ENCODE data around the gene QPRT.

Gene QPRT

GRCh38 chr16:29668267-29668666 lies 10.7 kb upstream of the QPRT start:
- H3K4me3 ChIP-seq (ENCODE audit: low read depth, low read length) = no peak overlapping the region
- in situ Hi-C loops (cut with HindIII; ENCODE audit: low sequenced_read_pairs) = no loop called here
- no peak for DNase-seq (ENCODE audit: low read depth, low spot score)
- no peak for TF ChIP-seq CTCF (IDR thresholded peaks at IDR 0.05; ENCODE audit: low read depth, low read length)

- no peak for TF ChIP-seq CTCF (IDR thresholded peaks at IDR 0.05; ENCODE audit: low read depth, low read length)
- in situ Hi-C loops (cut with HindIII; ENCODE audit: low sequenced_read_pairs) = no loop called here
- no peak for DNase-seq (ENCODE audit: low read depth, low spot score)
- H3K4me3 ChIP-seq (ENCODE audit: low read depth, low read length) = no peak overlapping the region
These were observed 5.5 kb upstream of the QPRT start for GRCh38 chr16:29673501-29673900.

GRCh38 chr16:29674188-29674587 lies 4.8 kb upstream of the QPRT start:
- no peak for TF ChIP-seq CTCF (IDR thresholded peaks at IDR 0.05; ENCODE audit: low read depth, low read length)
- in situ Hi-C loops (cut with HindIII; ENCODE audit: low sequenced_read_pairs) = no loop called here
- DNase-seq (ENCODE audit: low read depth, low spot score) = peak; percentile 32
- no peak overlapping the region for H3K4me3 ChIP-seq (ENCODE audit: low read depth, low read length)

GRCh38 chr16:29675811-29676643 lies 3.0 kb upstream of the QPRT start:
- in situ Hi-C loops (cut with HindIII; ENCODE audit: low sequenced_read_pairs) = no loop called here
- no peak for DNase-seq (ENCODE audit: low read depth, low spot score)

GRCh38 chr16:29676989-29677785 lies 1.8 kb upstream of the QPRT start:
- no peak for DNase-seq (ENCODE audit: low read depth, low spot score)
- in situ Hi-C loops (cut with HindIII; ENCODE audit: low sequenced_read_pairs) = no loop called here
- TF ChIP-seq CTCF (IDR thresholded peaks at IDR 0.05; ENCODE audit: low read depth, low read length) = no peak
- no peak overlapping the region for H3K4me3 ChIP-seq (ENCODE audit: low read depth, low read length)

More at GRCh38 chr16:29675811-29676643, 3.0 kb upstream of the QPRT start:
- no peak overlapping the region for H3K4me3 ChIP-seq (ENCODE audit: low read depth, low read length)
- no peak for TF ChIP-seq CTCF (IDR thresholded peaks at IDR 0.05; ENCODE audit: low read depth, low read length)

- no peak for TF ChIP-seq CTCF (IDR thresholded peaks at IDR 0.05; ENCODE audit: low read depth, low read length)
- in situ Hi-C loops (cut with HindIII; ENCODE audit: low sequenced_read_pairs) = no loop called here
- DNase-seq (ENCODE audit: low read depth, low spot score) = no peak
- H3K4me3 ChIP-seq (ENCODE audit: low read depth, low read length) = no peak overlapping the region
These were observed 1.2 kb downstream of the QPRT start for GRCh38 chr16:29680180-29680598.

Data from astrocyte of the spinal cord (primary cell).